ENCODE results near the gene GTPBP4.

GTPBP4 gene

GRCh38 chr10:968546-969199, 19.6 kb upstream of the GTPBP4 start:
- DNase-seq = no peak

- no peak for DNase-seq
Observed at GRCh38 chr10:969473-970150, 18.6 kb upstream of the GTPBP4 start.

- peak; percentile 38 for DNase-seq
Observed at GRCh38 chr10:970311-971149, 17.7 kb upstream of the GTPBP4 start.

- DNase-seq = peak; percentile 71
Observed at GRCh38 chr10:971150-971542, 17.1 kb upstream of the GTPBP4 start.

- no peak for DNase-seq
Observed at GRCh38 chr10:971613-972012, 16.6 kb upstream of the GTPBP4 start.

GRCh38 chr10:972763-973162, 15.5 kb upstream of the GTPBP4 start:
- peak; percentile 35 for DNase-seq

- DNase-seq = no peak
Observed at GRCh38 chr10:974038-974784, 14.0 kb upstream of the GTPBP4 start.

- DNase-seq = no peak
Observed at GRCh38 chr10:974785-975074, 13.5 kb upstream of the GTPBP4 start.

- no peak for DNase-seq
Observed at GRCh38 chr10:976316-976715, 11.9 kb upstream of the GTPBP4 start.

- DNase-seq = no peak
Observed at GRCh38 chr10:978826-979421, 9.3 kb upstream of the GTPBP4 start.

- no peak for DNase-seq
Observed at GRCh38 chr10:980468-981093, 7.7 kb upstream of the GTPBP4 start.

- no peak for DNase-seq
Observed at GRCh38 chr10:983401-983800, 4.8 kb upstream of the GTPBP4 start.

GRCh38 chr10:983971-984655, 4.1 kb upstream of the GTPBP4 start:
- DNase-seq = no peak

GRCh38 chr10:985361-985760, 2.9 kb upstream of the GTPBP4 start:
- DNase-seq = no peak

GRCh38 chr10:986137-986825, 2.0 kb upstream of the GTPBP4 start:
- no peak for DNase-seq

- peak; percentile 80 for DNase-seq
Observed at GRCh38 chr10:986881-987619, 1.2 kb upstream of the GTPBP4 start.

- DNase-seq = no peak
Observed at GRCh38 chr10:987620-987869, 689 bp upstream of the GTPBP4 start.

GRCh38 chr10:988667-989545, 672 bp downstream of the GTPBP4 start:
- no peak for DNase-seq

- no peak for DNase-seq
Observed at GRCh38 chr10:990808-991207, 2.6 kb downstream of the GTPBP4 start.

- DNase-seq = no peak
Observed at GRCh38 chr10:992467-992866, 4.2 kb downstream of the GTPBP4 start.

Measured in MV-4-11 (cell line).